NCI-H460 (cell line): Measurements from ENCODE around the gene RADIL. TPM values are rescaled to one million over a fixed set of nuclear protein-coding genes. Genes with fewer than 3 reads are reported as not detected.
"Not testable (repeated sequence)": the region's sequence is repeated elsewhere in the genome, so short reads cannot be mapped to it uniquely, and the experiment has no call there.

Experiments
- DNase-seq: peaks from one replicate; pipeline ENCODE4 v3.0.0-alpha.2; 2016; ENCODE audit warnings: low read depth; ENCODE audit errors: extremely low read depth
- total RNA-seq: library from RNA; depleted of rRNA; stranded (reverse); fragments of >200 nt; shearing (Covaris generic); gene quantifications from 2 replicates; pipeline ENCODE4 v1.2.3, GENCODE V29; 2014

RADIL gene
- total RNA-seq, 1 experiment from 2014 or later, result 11.5 TPM

DNA sequence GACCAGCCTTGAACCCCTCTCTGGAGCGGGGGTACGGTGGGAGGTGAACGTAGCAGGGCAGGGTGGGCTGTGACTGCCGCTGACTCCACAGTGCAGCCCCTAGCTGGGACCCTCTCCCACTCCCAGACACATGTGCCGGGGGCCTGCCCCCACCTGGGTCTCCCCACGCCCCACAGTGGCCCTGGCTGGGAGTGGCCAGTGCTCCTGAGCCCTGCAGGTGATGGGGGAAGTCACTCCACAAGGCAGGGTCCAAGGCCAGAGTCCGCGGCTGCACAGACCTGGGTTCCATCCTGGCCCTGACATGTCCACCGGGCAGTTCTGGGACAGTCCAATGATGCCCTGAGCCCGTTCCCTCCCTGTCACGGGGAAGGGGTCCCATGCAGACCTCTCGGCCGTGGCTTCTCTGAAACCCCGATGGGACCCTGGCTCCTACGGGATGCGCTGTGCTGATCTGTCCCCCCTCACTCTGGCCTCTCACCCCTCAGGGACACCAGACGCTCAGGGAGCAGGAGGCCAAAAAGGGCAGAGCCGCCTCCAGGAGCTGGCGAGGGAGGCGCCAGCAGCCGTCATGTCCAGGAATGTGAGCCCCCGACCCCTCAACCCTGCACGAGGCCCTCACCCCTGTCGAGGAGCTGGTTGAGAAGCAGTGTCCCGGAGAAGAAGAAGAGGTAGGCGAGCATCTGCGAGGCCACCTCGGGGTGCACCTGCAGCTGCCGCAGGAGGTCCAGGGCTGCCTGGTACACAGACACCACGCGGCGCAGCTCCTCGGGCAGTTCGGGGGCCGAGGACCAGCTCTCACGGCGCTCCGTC, 67.7 kb downstream of the RADIL start:
- no peak for DNase-seq

DNA sequence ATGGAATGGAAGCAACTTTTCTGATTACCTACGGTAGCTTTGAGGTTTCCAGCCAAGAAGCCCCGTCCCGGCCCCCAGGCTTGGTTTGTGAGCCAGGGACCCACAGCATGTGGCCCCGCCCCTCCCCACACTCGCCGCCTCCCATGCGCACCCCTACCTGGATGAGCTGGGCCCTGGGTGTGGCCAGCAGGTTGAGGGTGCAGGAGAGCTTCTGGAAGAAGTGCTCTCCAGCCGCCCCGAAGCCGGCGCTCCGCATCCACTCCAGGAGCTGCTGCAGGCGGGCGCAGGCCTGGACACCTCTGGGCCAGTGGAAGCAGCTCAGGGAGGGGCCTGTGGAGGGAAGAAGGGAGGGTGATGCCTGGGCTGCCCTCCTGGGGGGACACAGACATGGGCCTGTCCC, 68.4 kb downstream of the RADIL start:
- DNase-seq, result no peak

DNA sequence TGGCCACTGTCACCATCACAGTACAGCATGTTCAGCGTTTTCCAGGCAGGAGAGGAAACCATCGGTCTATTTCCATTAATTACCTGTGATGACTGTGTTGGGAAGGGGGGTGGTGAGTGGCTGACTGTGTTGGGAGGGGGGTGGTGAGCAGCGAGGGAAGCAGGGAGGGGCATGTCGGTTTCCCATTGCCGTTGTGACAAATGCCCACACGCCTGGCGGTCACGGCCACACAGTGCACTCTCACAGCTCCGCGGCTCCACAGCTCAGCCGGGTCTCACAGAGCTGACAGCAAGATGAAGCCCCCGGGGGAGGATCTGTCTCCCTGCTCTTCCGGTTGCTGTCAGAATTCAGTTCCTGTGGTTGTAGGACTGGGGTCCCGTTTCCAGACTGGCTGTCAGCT, 69.1 kb downstream of the RADIL start:
- DNase-seq, result no peak

DNA sequence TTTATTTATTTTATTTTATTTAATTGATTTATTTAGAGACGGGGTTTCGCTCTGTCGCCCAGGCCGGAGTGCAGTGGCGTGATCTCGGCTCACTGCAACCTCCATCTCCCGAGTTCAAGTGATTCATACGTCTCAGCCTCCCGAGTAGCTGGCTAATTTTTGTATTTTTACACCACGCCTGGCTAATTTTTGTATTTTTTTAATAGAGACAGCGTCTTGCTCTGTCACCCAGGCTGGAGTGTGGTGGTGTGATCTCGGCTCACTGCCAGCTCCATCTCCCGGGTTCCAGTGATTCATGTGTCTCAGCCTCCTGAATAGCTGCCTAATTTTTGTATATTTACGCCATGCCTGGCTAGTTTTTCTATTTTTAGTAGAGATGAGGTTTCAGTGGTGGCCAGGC, 73.8 kb downstream of the RADIL start:
- no peak for DNase-seq

- DNase-seq, result no peak
Observed at GRCh38 chr7:4809091-4809591, 74.4 kb downstream of the RADIL start.

GRCh38 chr7:4808565-4808964, 75.0 kb downstream of the RADIL start:
- no peak for DNase-seq

DNA sequence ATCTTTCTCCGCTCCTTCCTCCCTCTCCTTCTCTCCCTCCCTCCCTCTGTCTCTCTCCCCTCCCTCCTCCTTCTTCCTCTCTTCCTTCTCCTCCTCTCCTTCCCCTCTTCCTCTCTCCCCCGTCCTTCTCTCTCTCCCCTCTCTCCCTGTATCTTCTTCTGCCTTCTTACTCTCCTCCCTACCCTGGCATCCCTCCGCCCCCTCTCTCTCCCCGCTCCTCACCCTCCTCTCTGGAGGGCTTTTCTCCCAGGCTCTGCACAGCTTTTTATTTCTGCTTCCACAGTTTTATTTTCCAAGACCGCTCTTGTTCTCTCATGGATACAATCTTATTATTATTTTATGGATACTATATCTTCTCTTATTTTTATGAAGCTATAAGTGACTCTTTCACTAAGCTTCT, 75.5 kb downstream of the RADIL start:
- no peak for DNase-seq

DNA sequence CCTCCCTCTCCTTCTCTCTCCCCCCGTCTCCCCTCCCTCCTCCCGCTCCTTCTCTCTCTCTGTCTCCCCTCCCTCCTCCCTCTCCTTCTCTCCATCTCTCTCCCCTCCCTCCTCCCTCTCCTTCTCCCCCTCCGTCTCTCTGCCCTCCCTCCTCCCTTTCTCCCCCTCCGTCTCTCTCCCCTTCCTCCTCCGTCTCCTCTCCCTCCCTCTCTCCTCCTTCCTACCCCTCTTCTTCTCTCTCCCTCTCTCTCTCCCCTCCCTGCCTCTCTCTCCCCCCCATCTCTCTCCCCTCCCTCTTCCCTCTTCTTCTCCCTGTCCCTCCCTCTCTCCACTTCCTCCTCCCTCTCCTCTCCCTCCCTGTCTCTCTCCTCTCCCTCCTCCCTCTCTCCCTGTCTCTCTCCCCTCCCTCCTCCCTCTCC, 75.9 kb downstream of the RADIL start:
- DNase-seq, result no peak

- no peak for DNase-seq
Observed at GRCh38 chr7:4806983-4807597, 76.4 kb downstream of the RADIL start.

GRCh38 chr7:4805984-4806300, 77.6 kb downstream of the RADIL start:
- no peak for DNase-seq

DNA sequence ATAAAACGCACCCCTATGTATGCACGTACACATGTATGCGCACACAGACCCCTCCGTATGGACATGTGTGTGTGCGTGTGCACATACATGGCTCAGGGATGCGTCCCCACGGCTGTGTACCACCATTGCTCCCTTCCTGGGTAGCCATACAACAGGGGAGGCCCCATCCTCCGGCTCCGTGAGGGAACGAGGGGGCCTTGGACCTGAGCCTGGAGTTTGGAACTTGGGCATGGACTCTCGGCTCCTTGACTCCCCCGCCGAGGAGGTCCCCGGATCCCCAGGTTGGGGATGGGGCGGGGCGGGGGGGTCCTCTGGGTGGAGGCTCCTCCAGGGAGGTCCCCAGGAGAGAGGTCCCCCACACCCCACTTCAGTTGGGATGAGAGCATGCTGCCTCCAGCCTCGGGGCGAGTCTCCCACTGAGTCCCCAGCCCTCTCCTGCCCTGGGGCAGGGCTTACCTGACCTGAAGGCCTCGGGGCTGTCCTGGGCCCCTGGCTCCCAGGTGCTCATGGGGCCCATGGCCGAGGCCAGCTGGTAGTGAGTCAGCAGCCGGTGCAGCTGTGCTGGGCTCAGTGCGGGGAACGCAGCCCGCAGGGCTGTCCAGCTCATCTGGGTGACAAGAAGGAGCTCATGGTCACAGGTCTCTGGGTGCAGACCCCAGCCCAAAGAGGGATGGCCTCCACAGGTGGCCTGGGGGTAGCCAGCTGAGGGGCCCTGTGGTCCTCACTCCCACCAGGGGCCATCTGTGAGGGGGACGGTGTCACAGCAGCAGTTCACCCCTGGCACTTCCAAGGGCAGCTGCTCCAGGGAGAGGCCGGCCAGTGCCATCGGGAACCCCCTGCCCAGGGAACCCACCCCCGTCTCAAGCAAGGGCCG, 78.2 kb downstream of the RADIL start:
- no peak for DNase-seq

DNA sequence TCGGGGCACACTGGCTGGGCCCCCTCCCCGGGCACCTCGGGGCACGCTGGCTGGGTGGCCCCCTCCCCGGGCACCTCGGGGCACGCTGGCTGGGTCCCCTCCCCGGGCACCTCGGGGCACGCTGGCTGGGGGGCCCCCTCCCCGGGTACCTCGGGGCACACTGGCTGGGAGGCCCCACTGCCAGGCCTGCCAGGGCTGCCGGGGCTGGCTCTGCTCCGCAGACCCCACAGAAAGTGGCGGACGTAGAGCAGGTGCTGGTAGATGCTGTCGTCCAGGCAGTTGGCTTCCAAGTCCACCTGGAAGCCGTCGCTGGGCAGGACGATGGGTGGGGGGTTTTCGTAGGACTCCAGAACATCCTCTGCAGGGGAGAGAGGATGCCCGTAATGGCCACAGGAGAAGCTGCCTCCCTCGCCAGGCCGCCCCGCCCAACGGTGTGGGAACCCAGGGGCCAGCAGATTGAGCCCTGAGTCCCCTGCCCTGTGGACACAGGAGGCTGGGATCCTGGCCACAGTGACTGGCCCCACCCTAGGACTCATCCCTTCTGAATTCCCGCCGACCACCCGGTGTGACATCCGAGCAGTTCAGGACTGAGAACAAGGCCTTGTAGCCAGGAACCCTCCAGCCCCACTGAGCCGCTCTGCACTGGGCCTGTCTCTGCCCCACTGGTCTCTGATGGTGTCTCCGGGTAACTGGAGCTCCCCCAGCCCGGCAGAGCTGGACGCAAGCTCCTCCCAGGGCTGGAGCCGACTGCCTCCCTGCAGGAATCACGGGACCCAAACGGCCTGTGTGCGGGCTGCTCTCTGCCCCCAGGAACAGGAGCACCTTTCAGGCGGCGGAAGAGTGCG, 79.9 kb downstream of the RADIL start:
- DNase-seq, result no peak

DNA sequence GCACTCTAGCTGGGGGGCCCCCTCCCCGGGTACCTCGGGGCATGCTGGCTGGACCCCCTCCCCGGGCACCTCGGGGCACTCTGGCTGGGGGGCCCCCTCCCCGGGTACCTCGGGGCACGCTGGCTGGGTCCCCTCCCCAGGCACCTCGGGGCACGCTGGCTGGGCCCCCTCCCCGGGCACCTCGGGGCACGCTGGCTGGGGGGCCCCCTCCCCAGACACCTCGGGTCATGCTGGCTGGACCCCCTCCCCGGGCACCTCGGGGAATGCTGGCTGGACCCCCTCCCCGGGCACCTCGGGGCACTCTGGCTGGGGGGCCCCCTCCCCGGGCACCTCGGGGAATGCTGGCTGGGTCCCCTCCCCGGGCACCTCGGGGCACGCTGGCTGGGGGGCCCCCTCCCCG, 80.9 kb downstream of the RADIL start:
- DNase-seq, result not testable (repeated sequence)

GRCh38 chr7:4801839-4802231, 81.7 kb downstream of the RADIL start:
- DNase-seq, result no peak

DNA sequence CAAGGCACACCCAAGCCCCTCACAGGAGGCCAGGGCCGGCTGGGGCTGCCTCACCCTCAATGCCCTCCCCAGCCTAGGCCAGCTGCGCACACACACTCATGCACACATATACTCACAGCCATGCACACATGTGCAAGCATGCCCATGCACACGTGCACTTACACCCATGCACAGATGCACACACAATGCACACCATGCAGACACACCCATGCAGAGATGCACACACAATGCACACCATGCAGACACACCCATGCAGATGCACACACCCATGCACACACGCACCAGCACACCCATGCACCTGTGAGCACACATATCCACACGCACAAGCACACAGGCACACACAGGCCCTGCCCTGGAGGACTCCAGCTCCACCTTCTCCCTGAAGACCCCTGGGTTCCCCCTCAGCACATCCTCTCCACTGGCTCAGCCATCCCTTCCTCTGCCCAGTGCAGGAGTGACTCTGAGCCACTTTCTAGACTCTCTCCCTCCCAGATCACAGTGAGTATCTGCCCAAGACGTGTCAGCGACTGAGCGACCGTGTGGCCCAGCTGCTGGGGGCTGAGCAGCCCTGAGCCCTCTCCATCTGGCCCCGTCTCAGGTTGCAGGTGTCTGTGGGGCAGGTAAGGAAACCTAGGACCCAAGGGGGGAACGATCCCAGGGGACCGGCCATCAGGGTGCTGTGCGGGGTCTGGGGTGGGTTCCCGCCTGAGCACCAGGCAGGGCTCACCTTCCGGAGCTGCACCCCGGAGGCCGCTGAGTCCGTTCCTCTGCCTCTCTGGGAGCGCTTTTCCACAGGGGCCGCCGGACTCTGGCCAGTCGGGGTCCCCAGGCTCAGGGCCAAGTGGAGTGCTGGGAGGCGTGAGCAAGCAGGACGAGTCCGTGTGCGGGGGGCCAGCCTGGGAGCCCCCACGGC, 82.3 kb downstream of the RADIL start:
- no peak for DNase-seq

DNA sequence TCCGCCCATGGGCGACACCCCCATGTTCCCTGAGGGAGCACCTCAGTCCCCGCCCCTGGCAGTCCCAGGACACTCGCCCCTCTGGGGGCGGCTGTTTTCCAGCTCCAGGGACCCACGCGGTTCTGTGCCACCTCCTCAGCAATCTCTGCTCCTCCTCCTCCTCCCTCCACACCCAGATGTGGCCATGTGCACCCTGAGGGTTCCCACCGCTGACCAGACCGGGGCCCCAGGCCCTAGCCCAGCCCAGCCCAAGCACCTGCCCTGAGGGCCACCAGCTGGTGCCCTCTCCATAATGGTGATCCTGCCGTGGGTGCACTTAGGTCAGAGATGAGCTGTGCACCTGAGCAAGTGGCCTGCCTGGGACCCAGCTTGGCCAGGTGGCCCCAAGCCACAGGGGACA, 83.0 kb downstream of the RADIL start:
- DNase-seq, result no peak

GRCh38 chr7:4799508-4800268, 83.8 kb downstream of the RADIL start:
- no peak for DNase-seq

DNA sequence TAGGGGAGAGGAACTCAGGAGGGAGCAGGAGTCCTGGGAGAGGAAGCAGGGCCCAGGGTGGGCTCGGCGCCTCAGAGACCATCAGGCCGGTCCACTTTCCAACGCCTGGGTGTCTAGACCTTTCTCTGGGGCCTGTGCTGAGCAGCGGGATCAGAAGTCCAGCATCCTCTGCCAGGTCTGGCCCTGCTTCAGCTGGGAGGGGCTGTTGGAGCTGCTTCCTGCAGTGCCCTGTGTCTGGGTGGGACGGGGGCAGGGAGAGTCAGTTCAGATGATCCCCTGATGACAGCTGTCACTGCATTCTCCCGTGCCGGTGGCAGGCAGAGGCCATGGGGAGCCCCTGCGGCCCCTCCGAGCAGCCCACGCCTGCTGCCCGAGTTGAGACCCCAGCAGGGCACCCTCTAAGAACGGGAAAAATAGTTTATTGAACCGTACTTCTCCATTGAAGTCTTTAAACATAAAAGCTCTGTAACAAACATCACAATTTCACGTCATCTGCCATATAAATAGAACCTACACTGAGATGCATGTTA, 84.7 kb downstream of the RADIL start:
- no peak for DNase-seq
